ENCODE measurements around the gene AKR1D1. TPM values are rescaled to one million over a fixed set of nuclear protein-coding genes. Genes with fewer than 3 reads are reported as not detected.

The AKR1D1 gene, protein sequence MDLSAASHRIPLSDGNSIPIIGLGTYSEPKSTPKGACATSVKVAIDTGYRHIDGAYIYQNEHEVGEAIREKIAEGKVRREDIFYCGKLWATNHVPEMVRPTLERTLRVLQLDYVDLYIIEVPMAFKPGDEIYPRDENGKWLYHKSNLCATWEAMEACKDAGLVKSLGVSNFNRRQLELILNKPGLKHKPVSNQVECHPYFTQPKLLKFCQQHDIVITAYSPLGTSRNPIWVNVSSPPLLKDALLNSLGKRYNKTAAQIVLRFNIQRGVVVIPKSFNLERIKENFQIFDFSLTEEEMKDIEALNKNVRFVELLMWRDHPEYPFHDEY
- polyA plus RNA-seq (2013, experiment 1 of 2), result not detected
- polyA plus RNA-seq (2013, experiment 2 of 2), result not detected

DNA sequence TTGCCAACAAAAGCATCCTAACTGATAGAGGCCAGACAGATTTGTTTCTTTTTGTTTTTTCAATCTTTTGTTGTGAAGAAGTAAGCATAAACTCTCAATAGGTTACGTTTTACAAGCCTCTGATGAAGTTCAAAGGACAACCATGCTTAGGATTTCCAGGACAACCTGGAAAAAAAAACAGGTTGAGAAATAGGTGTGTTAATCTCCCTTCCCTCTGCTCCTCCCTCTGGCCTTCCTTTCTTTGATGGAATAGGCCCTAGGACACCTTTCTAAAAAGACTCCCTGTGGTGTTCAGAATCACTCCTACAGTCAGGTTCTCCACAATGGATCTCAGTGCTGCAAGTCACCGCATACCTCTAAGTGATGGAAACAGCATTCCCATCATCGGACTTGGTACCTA is at the start of gene AKR1D1:
Gene AKR1D1 (plus strand): TSS at position 264 of the 400 bp plus-strand sequence. CDS start 60 bp downstream, at position 324.
- no peak within 1 kb of the TSS for H4K91ac ChIP-seq (ENCODE audit: low read depth, low read length, poor library complexity)
- no CpG with 5 or more reads among the region's 3 CpGs for WGBS, 2 donors (ENCODE audit: extremely low coverage in 2 of 2, insufficient read length in 2 of 2, insufficient replicate concordance in 1 of 2)
- DNase-seq (ENCODE audit: low spot score), result no peak

GRCh38 chr7:138027100-138027499 is 49.2 kb upstream of the AKR1D1 start:
- no peak overlapping the region for H3K18ac ChIP-seq (ENCODE audit: low read length)
- no CpG with 5 or more reads among the region's 2 CpGs for WGBS, 2 donors (ENCODE audit: extremely low coverage in 2 of 2, insufficient read length in 2 of 2, insufficient replicate concordance in 1 of 2)
- no peaks in the 10 kb centered on the region for H3K4me1 ChIP-seq (ENCODE audit: control insufficient read depth in 2 of 2, insufficient read depth in 1 of 2, low read depth in 1 of 2, low read length in 2 of 2)
- peaks cover 0 to 3% (median 0%) of the 10 kb centered on the region in 3 experiments for H3K27me3 ChIP-seq (ENCODE audit: control insufficient read depth in 3 of 3, insufficient read depth in 3 of 3, low read depth in 1 of 3, low read length in 3 of 3)
- H3K23ac ChIP-seq (ENCODE audit: low read depth, low read length, poor library complexity), result no peak overlapping the region
- H3K36me3 ChIP-seq (replicated peaks in 1 of 2; ENCODE audit: control insufficient read depth in 2 of 2, insufficient read depth in 2 of 2, low read length in 2 of 2), result no peaks in the 10 kb centered on the region
- H3K79me1 ChIP-seq (ENCODE audit: low read depth, low read length), result no peaks in the 10 kb centered on the region
- H3K4me3 ChIP-seq (ENCODE audit: low read length in 2 of 2), result no peak overlapping the region
- no peak overlapping the region for H4K91ac ChIP-seq (ENCODE audit: low read depth, low read length, poor library complexity)
- no peak overlapping the region for H2BK120ac ChIP-seq (ENCODE audit: low read depth, low read length)
- no peak overlapping the region for H2BK12ac ChIP-seq (ENCODE audit: low read length)
- no peak overlapping the region for H3K4me2 ChIP-seq (ENCODE audit: insufficient read depth, low read length, poor library complexity, severe bottlenecking)
- H2AK5ac ChIP-seq (ENCODE audit: low read depth, low read length), result no peak overlapping the region
- DNase-seq (ENCODE audit: low spot score), result no peak
- H3K9me3 ChIP-seq (replicated peaks in 1 of 2; ENCODE audit: control insufficient read depth in 2 of 2, insufficient read depth in 1 of 2, low read depth in 1 of 2, low read length in 2 of 2), result peaks cover 6% of the 10 kb centered on the region in 2 donors
- H2BK15ac ChIP-seq (ENCODE audit: low read length), result no peak overlapping the region
- H3K4ac ChIP-seq (ENCODE audit: low read length), result no peak overlapping the region
- no peak overlapping the region for H3K27ac ChIP-seq (replicated peaks; ENCODE audit: low read length)
- H3K14ac ChIP-seq (ENCODE audit: low read length), result no peak overlapping the region
- H3K9ac ChIP-seq (ENCODE audit: low read depth, low read length, poor library complexity), result no peak overlapping the region
- peak overlapping the region; percentile 48 for H4K8ac ChIP-seq (ENCODE audit: low read depth, low read length)
- no peak overlapping the region for H2AFZ ChIP-seq (ENCODE audit: low read length)
- no peak overlapping the region for H2BK5ac ChIP-seq (ENCODE audit: low read length)

More for the DNA sequence above, at the start of gene AKR1D1:
- no peak within 1 kb of the TSS for H2BK120ac ChIP-seq (ENCODE audit: low read depth, low read length)
- H3K27me3 ChIP-seq (ENCODE audit: control insufficient read depth in 3 of 3, insufficient read depth in 3 of 3, low read depth in 1 of 3, low read length in 3 of 3), result no peaks in the 10 kb centered on the region
- H3K4me2 ChIP-seq (ENCODE audit: insufficient read depth, low read length, poor library complexity, severe bottlenecking), result no peak within 1 kb of the TSS
- H3K27ac ChIP-seq (replicated peaks; ENCODE audit: low read length), result no peak within 1 kb of the TSS
- no peak within 1 kb of the TSS for H2AFZ ChIP-seq (ENCODE audit: low read length)
- no peak within 1 kb of the TSS for H3K18ac ChIP-seq (ENCODE audit: low read length)
- no peaks in the 10 kb centered on the region for H3K79me1 ChIP-seq (ENCODE audit: low read depth, low read length)
- H3K4me3 ChIP-seq (ENCODE audit: low read length in 2 of 2), result no peak within 1 kb of the TSS
- no peak within 1 kb of the TSS for H2BK15ac ChIP-seq (ENCODE audit: low read length)
- H3K4ac ChIP-seq (ENCODE audit: low read length), result no peak within 1 kb of the TSS
- no peak within 1 kb of the TSS for H3K9ac ChIP-seq (ENCODE audit: low read depth, low read length, poor library complexity)
- H2BK5ac ChIP-seq (ENCODE audit: low read length), result no peak within 1 kb of the TSS
- no peak within 1 kb of the TSS for H4K8ac ChIP-seq (ENCODE audit: low read depth, low read length)
- H3K14ac ChIP-seq (ENCODE audit: low read length), result no peak within 1 kb of the TSS
- no peaks in the 10 kb centered on the region for H3K4me1 ChIP-seq (ENCODE audit: control insufficient read depth in 2 of 2, insufficient read depth in 1 of 2, low read depth in 1 of 2, low read length in 2 of 2)
- peaks cover 2 to 13% of the 10 kb centered on the region in 2 donors for H3K9me3 ChIP-seq (replicated peaks in 1 of 2; ENCODE audit: control insufficient read depth in 2 of 2, insufficient read depth in 1 of 2, low read depth in 1 of 2, low read length in 2 of 2)
- no peak within 1 kb of the TSS for H3K23ac ChIP-seq (ENCODE audit: low read depth, low read length, poor library complexity)
- H3K36me3 ChIP-seq (replicated peaks in 1 of 2; ENCODE audit: control insufficient read depth in 2 of 2, insufficient read depth in 2 of 2, low read length in 2 of 2), result no peaks in the 10 kb centered on the region
- no peak within 1 kb of the TSS for H2BK12ac ChIP-seq (ENCODE audit: low read length)
- H2AK5ac ChIP-seq (ENCODE audit: low read depth, low read length), result no peak within 1 kb of the TSS

- H2AFZ ChIP-seq (ENCODE audit: low read length), result no peak overlapping the region
- peaks cover 0 to 3% (median 0%) of the 10 kb centered on the region in 3 experiments for H3K27me3 ChIP-seq (ENCODE audit: control insufficient read depth in 3 of 3, insufficient read depth in 3 of 3, low read depth in 1 of 3, low read length in 3 of 3)
- H3K9ac ChIP-seq (ENCODE audit: low read depth, low read length, poor library complexity), result no peak overlapping the region
- DNase-seq (ENCODE audit: low spot score), result no peak
- no peak overlapping the region for H3K4me2 ChIP-seq (ENCODE audit: insufficient read depth, low read length, poor library complexity, severe bottlenecking)
- H2AK5ac ChIP-seq (ENCODE audit: low read depth, low read length), result no peak overlapping the region
- H3K14ac ChIP-seq (ENCODE audit: low read length), result no peak overlapping the region
- no peaks in the 10 kb centered on the region for H3K36me3 ChIP-seq (replicated peaks in 1 of 2; ENCODE audit: control insufficient read depth in 2 of 2, insufficient read depth in 2 of 2, low read length in 2 of 2)
- H3K18ac ChIP-seq (ENCODE audit: low read length), result no peak overlapping the region
- H2BK15ac ChIP-seq (ENCODE audit: low read length), result no peak overlapping the region
- H4K91ac ChIP-seq (ENCODE audit: low read depth, low read length, poor library complexity), result no peak overlapping the region
- WGBS, 2 donors (ENCODE audit: extremely low coverage in 2 of 2, insufficient read length in 2 of 2, insufficient replicate concordance in 1 of 2), result no CpG with 5 or more reads among the region's 4 CpGs
- no peaks in the 10 kb centered on the region for H3K4me1 ChIP-seq (ENCODE audit: control insufficient read depth in 2 of 2, insufficient read depth in 1 of 2, low read depth in 1 of 2, low read length in 2 of 2)
- no peak overlapping the region for H4K8ac ChIP-seq (ENCODE audit: low read depth, low read length)
- H3K27ac ChIP-seq (replicated peaks; ENCODE audit: low read length), result no peak overlapping the region
- H3K23ac ChIP-seq (ENCODE audit: low read depth, low read length, poor library complexity), result no peak overlapping the region
- H2BK5ac ChIP-seq (ENCODE audit: low read length), result no peak overlapping the region
- H3K9me3 ChIP-seq (replicated peaks in 1 of 2; ENCODE audit: control insufficient read depth in 2 of 2, insufficient read depth in 1 of 2, low read depth in 1 of 2, low read length in 2 of 2), result peaks cover 4 to 6% of the 10 kb centered on the region in 2 donors
- no peak overlapping the region for H3K4ac ChIP-seq (ENCODE audit: low read length)
- no peak overlapping the region for H2BK120ac ChIP-seq (ENCODE audit: low read depth, low read length)
- H3K4me3 ChIP-seq (ENCODE audit: low read length in 2 of 2), result no peak overlapping the region
- no peaks in the 10 kb centered on the region for H3K79me1 ChIP-seq (ENCODE audit: low read depth, low read length)
- H2BK12ac ChIP-seq (ENCODE audit: low read length), result no peak overlapping the region
Measured at GRCh38 chr7:138029126-138029525, 47.1 kb upstream of the AKR1D1 start.

DNA sequence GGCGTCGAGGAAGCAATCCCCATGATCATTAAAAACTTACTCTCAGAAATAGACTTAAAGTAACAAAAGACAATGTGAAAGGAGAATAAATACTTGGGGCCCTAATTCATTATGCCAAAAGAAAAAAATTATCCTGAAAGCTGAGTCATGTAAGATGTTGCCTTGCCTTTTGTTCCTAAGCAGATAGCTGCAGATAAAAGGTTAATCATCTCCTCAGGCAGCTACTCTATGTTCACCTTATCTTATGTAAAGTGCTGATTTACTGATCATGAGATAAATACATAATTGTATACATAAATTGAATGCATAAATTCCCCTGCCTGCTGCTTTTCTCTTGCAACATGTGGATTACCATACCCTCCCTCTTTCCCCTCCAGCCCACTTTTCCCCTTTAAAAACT is 46.3 kb upstream of the AKR1D1 start:
- H3K14ac ChIP-seq (ENCODE audit: low read length), result no peak overlapping the region
- H2AK5ac ChIP-seq (ENCODE audit: low read depth, low read length), result no peak overlapping the region
- no peak overlapping the region for H2BK5ac ChIP-seq (ENCODE audit: low read length)
- H3K4me3 ChIP-seq (ENCODE audit: low read length in 2 of 2), result no peak overlapping the region
- H3K4me1 ChIP-seq (ENCODE audit: control insufficient read depth in 2 of 2, insufficient read depth in 1 of 2, low read depth in 1 of 2, low read length in 2 of 2), result no peaks in the 10 kb centered on the region
- no peak overlapping the region for H2BK120ac ChIP-seq (ENCODE audit: low read depth, low read length)
- no peak overlapping the region for H2AFZ ChIP-seq (ENCODE audit: low read length)
- no peak overlapping the region for H3K9ac ChIP-seq (ENCODE audit: low read depth, low read length, poor library complexity)
- peaks cover 0 to 3% (median 0%) of the 10 kb centered on the region in 3 experiments for H3K27me3 ChIP-seq (ENCODE audit: control insufficient read depth in 3 of 3, insufficient read depth in 3 of 3, low read depth in 1 of 3, low read length in 3 of 3)
- no peak overlapping the region for H2BK15ac ChIP-seq (ENCODE audit: low read length)
- peaks cover 2 to 7% of the 10 kb centered on the region in 2 donors for H3K9me3 ChIP-seq (replicated peaks in 1 of 2; ENCODE audit: control insufficient read depth in 2 of 2, insufficient read depth in 1 of 2, low read depth in 1 of 2, low read length in 2 of 2)
- no peaks in the 10 kb centered on the region for H3K79me1 ChIP-seq (ENCODE audit: low read depth, low read length)
- no CpG with 5 or more reads among the region's 2 CpGs for WGBS, 2 donors (ENCODE audit: extremely low coverage in 2 of 2, insufficient read length in 2 of 2, insufficient replicate concordance in 1 of 2)
- no peak overlapping the region for H4K8ac ChIP-seq (ENCODE audit: low read depth, low read length)
- no peak overlapping the region for H2BK12ac ChIP-seq (ENCODE audit: low read length)
- DNase-seq (ENCODE audit: low spot score), result no peak
- H3K23ac ChIP-seq (ENCODE audit: low read depth, low read length, poor library complexity), result no peak overlapping the region
- no peak overlapping the region for H3K27ac ChIP-seq (replicated peaks; ENCODE audit: low read length)
- no peak overlapping the region for H3K4ac ChIP-seq (ENCODE audit: low read length)
- H3K18ac ChIP-seq (ENCODE audit: low read length), result no peak overlapping the region
- no peak overlapping the region for H3K4me2 ChIP-seq (ENCODE audit: insufficient read depth, low read length, poor library complexity, severe bottlenecking)
- no peak overlapping the region for H4K91ac ChIP-seq (ENCODE audit: low read depth, low read length, poor library complexity)
- H3K36me3 ChIP-seq (replicated peaks in 1 of 2; ENCODE audit: control insufficient read depth in 2 of 2, insufficient read depth in 2 of 2, low read length in 2 of 2), result no peaks in the 10 kb centered on the region
